Measurements from ENCODE around the gene NLRP7. TPM values are rescaled to one million over a fixed set of nuclear protein-coding genes. Genes with fewer than 3 reads are reported as not detected.

The NLRP7 gene
- total and polyA plus RNA-seq, 2 of the 4 experiments (the other 2 are of a cell fraction), result not detected

- Histone ChIP-seq H3K23ac (ENCODE audit: low read depth, low read length) (no peak overlapping the region), H3K9me1 (ENCODE audit: insufficient read depth, low read length) (no peaks in the 10 kb centered on the region), H3K14ac (replicated peaks; ENCODE audit: low read depth, low read length) (no peak overlapping the region), H3K4ac (ENCODE audit: low read depth, low read length) (no peak overlapping the region), H4K8ac (ENCODE audit: low read depth in 2 of 2, low read length in 2 of 2) (no peak overlapping the region), H3K9me3 (ENCODE audit: control insufficient read depth, insufficient read depth, low read length) (peaks cover 40% of the 10 kb centered on the region), H2BK20ac (ENCODE audit: low read depth, low read length) (no peak overlapping the region), H2AFZ (replicated peaks; ENCODE audit: low read length, poor library complexity) (no peak overlapping the region), H2BK5ac (ENCODE audit: low read depth, low read length, poor library complexity, severe bottlenecking) (no peak overlapping the region), H2BK120ac (ENCODE audit: low read depth, low read length) (no peak overlapping the region), H2AK9ac (replicated peaks; ENCODE audit: low read depth, low read length, poor library complexity) (no peak overlapping the region), H3K4me2 (ENCODE audit: low read depth, low read length) (no peak overlapping the region), H3K27ac (ENCODE audit: insufficient read depth, low read length) (no peak overlapping the region), H3K18ac (ENCODE audit: low read depth, low read length) (no peak overlapping the region), H3K27me3 (ENCODE audit: control insufficient read depth, insufficient read depth, low read length) (no peaks in the 10 kb centered on the region), H4K5ac (ENCODE audit: low read depth, low read length) (no peak overlapping the region), H3K79me1 (ENCODE audit: low read depth in 1 of 2, low read length in 2 of 2) (no peaks in the 10 kb centered on the region), H3K4me1 (ENCODE audit: control insufficient read depth, insufficient read depth, low read length) (no peaks in the 10 kb centered on the region), H3K4me3 (ENCODE audit: insufficient read depth, low read depth, low read length) (no peak overlapping the region), H3K36me3 (ENCODE audit: control insufficient read depth, insufficient read depth, low read length) (no peaks in the 10 kb centered on the region), H2AK5ac (ENCODE audit: low read depth, low read length) (no peak overlapping the region), H4K20me1 (ENCODE audit: insufficient read depth, low read length) (no peaks in the 10 kb centered on the region), H2BK15ac (ENCODE audit: low read depth, low read length) (no peak overlapping the region), H4K91ac (ENCODE audit: insufficient read depth, low read depth, low read length) (no peak overlapping the region), H3K9ac (ENCODE audit: low read depth, low read length) (no peak overlapping the region), H3K56ac (ENCODE audit: extremely low read depth, insufficient read depth, low read length) (no peak overlapping the region)
- in situ Hi-C loops (cut with MboI; ENCODE audit: low sequenced_read_pairs), result no loop called here
- no peak for DNase-seq
- dilution Hi-C loops (cut with HindIII; ENCODE audit: low sequenced_read_pairs, unreplicated experiment), result no loop called here
- POLR2A ChIA-PET (ENCODE audit: unreplicated experiment), result no interaction called here
- whole genome bisulfite sequencing, 2 experiments (ENCODE audit: extremely low coverage in 2 of 2, insufficient read length in 1 of 2), result 65% methylated on average over 2 of the region's 9 CpGs; no CpG with 5 or more reads in 1 of the 2 experiments
- BruUV-seq (replicated peaks), result no TSS peak
- TF ChIP-seq FOS (IDR thresholded peaks at IDR 0.05; ENCODE audit: low read depth, low read length), result no peak
- TF ChIP-seq MAZ (IDR thresholded peaks at IDR 0.05; ENCODE audit: borderline replicate concordance, low read depth, low read length), result no peak
- TF ChIP-seq MAFK (IDR thresholded peaks at IDR 0.05; ENCODE audit: low read depth, low read length), result no peak
- TF ChIP-seq RCOR1 (IDR thresholded peaks at IDR 0.05; ENCODE audit: insufficient replicate concordance, low read length), result no peak
- no peak for TF ChIP-seq CHD1 (IDR thresholded peaks at IDR 0.05; ENCODE audit: low read depth, low read length)
- TF ChIP-seq NFE2L2 (IDR thresholded peaks at IDR 0.05; ENCODE audit: low read depth, low read length), result no peak
- TF ChIP-seq CEBPB (IDR thresholded peaks at IDR 0.05; ENCODE audit: low read depth, low read length), result no peak
- no peak for TF ChIP-seq MXI1 (IDR thresholded peaks at IDR 0.05; ENCODE audit: borderline replicate concordance, low read depth, low read length)
- no peak for TF ChIP-seq SMC3 (IDR thresholded peaks at IDR 0.05; ENCODE audit: low read depth, low read length)
- no peak for TF ChIP-seq CTCF (conservative IDR thresholded peaks at IDR 0.05; ENCODE audit: low read depth, low read length)
- no peak for TF ChIP-seq RFX5 (IDR thresholded peaks at IDR 0.05; ENCODE audit: low read depth, low read length)
- TF ChIP-seq, protein P1, sequence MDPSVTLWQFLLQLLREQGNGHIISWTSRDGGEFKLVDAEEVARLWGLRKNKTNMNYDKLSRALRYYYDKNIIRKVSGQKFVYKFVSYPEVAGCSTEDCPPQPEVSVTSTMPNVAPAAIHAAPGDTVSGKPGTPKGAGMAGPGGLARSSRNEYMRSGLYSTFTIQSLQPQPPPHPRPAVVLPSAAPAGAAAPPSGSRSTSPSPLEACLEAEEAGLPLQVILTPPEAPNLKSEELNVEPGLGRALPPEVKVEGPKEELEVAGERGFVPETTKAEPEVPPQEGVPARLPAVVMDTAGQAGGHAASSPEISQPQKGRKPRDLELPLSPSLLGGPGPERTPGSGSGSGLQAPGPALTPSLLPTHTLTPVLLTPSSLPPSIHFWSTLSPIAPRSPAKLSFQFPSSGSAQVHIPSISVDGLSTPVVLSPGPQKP (IDR thresholded peaks at IDR 0.05; ENCODE audit: borderline replicate concordance, low read depth, low read length), result no peak
- TF ChIP-seq BHLHE40 (IDR thresholded peaks at IDR 0.05; ENCODE audit: low read depth, low read length), result no peak
- TF ChIP-seq POLR2A (IDR thresholded peaks at IDR 0.05; ENCODE audit: low read depth, low read length), result no peak
- no peak for TF ChIP-seq RAD21 (IDR thresholded peaks at IDR 0.05; ENCODE audit: low read length)
- TF ChIP-seq USF2 (IDR thresholded peaks at IDR 0.05; ENCODE audit: low read depth, low read length), result no peak
- intact Hi-C loops (cut with micrococcal nuclease), result no loop called here
- no peak for ATAC-seq (ENCODE audit: low read depth)
- CTCF ChIA-PET, result no interaction called here
These were observed 9.4 kb downstream of the NLRP7 start for GRCh38 chr19:54937926-54938325.

Data from IMR-90 (cell line).